Tibial nerve (tissue), 4 donors: Measurements from ENCODE around the gene NELFA.

Experiments used
- EP300 ChIP-seq, 2 donors: sonication (generic); formaldehyde crosslinking; IDR thresholded peaks; one replicate each; pipeline ENCODE4 v1.6.1; 2017; ENCODE audit warnings: antibody characterized with exemption in 2 of 2, mild to moderate bottlenecking in 1 of 2
- TF ChIP-seq, protein P1 (sequence below), 5 experiments: fragments of 200-600 bp in 3 of 5; fragments of 450-650 bp in 2 of 5; sonication (generic) in 3 of 5; IDR thresholded peaks; one replicate each; pipeline ENCODE4 v1.5.1; 2016 to 2019; ENCODE audit warnings: antibody characterized with exemption in 5 of 5, mild to moderate bottlenecking in 3 of 5, moderate library complexity in 2 of 5

DNA sequence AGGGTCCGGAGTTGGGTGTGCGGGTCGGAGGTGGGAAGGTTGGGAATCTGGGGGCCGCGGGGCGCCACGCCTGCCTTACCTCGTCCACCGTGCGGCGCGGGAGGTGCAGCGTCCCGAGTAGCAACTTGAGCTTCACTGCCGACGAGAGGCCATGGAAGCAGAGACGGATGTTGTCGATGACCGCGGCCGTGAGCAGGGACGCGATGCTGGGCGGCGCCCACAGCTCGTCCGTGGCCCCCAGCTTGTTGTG lies 178 bp downstream of the NELFA start:
- TF ChIP-seq, protein P1, sequence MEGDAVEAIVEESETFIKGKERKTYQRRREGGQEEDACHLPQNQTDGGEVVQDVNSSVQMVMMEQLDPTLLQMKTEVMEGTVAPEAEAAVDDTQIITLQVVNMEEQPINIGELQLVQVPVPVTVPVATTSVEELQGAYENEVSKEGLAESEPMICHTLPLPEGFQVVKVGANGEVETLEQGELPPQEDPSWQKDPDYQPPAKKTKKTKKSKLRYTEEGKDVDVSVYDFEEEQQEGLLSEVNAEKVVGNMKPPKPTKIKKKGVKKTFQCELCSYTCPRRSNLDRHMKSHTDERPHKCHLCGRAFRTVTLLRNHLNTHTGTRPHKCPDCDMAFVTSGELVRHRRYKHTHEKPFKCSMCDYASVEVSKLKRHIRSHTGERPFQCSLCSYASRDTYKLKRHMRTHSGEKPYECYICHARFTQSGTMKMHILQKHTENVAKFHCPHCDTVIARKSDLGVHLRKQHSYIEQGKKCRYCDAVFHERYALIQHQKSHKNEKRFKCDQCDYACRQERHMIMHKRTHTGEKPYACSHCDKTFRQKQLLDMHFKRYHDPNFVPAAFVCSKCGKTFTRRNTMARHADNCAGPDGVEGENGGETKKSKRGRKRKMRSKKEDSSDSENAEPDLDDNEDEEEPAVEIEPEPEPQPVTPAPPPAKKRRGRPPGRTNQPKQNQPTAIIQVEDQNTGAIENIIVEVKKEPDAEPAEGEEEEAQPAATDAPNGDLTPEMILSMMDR (IDR thresholded peaks at IDR 0.05), result no peak
- no peak for TF ChIP-seq EP300 (IDR thresholded peaks at IDR 0.05)
